ENCODE data around the gene ASCL3.
A peak's percentile ranks its signal among the peaks of the same experiment; 100 is the strongest.
"Not testable (repeated sequence)": the region's sequence is repeated elsewhere in the genome, so short reads cannot be mapped to it uniquely, and the experiment has no call there.

The ASCL3 gene, protein sequence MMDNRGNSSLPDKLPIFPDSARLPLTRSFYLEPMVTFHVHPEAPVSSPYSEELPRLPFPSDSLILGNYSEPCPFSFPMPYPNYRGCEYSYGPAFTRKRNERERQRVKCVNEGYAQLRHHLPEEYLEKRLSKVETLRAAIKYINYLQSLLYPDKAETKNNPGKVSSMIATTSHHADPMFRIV

DNA sequence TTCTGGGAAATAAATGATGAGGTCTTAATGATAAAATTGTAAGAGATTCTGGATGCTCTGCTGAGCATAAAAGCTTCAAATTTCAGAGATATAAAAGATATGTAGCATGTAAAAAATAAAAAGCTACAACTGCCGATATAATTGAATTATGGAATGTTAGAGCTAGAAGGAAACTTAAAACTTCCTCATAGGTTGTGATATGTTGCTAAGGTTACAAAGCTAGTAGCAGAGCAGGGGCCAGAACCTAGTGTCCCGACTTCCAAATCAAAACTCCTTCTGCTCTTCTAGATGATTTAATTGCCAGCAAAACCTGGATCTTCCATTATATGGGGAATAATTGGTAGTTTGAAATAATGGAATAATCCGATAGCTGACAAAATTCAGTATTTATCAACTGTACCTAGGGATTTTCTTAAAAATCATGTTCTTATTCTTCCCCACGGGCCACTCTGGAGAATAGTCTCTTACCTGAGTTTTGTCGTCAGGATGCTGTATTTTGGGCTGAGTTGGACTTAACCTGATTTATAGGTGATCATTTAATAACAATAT is at the start of gene ASCL3:
Gene ASCL3 (minus strand): TSS at position 499 of the 549 bp plus-strand sequence. CDS start 4,855 bp downstream, outside the sequence.
- DNase-seq: no peak

DNA sequence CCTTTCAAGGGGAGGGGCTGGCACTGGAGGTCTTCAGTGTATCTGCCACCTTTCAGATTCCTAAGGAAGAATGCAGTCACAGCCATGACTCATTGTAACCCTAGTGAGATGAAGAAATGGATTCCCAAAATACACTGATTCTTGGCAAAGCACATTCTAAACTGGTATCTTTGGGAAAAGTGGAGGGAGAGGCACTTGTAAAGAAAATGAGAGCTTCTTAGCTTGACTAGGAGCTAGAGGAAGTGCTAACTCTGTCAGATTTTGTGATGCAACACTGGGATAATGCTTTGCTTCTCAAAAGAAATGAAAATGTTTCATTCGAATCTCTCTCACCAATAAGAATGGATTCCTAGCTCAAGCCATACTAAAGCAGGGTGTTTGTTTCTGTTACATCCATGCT is 46.6 kb upstream of the ASCL3 start:
- DNase-seq: no peak

DNA sequence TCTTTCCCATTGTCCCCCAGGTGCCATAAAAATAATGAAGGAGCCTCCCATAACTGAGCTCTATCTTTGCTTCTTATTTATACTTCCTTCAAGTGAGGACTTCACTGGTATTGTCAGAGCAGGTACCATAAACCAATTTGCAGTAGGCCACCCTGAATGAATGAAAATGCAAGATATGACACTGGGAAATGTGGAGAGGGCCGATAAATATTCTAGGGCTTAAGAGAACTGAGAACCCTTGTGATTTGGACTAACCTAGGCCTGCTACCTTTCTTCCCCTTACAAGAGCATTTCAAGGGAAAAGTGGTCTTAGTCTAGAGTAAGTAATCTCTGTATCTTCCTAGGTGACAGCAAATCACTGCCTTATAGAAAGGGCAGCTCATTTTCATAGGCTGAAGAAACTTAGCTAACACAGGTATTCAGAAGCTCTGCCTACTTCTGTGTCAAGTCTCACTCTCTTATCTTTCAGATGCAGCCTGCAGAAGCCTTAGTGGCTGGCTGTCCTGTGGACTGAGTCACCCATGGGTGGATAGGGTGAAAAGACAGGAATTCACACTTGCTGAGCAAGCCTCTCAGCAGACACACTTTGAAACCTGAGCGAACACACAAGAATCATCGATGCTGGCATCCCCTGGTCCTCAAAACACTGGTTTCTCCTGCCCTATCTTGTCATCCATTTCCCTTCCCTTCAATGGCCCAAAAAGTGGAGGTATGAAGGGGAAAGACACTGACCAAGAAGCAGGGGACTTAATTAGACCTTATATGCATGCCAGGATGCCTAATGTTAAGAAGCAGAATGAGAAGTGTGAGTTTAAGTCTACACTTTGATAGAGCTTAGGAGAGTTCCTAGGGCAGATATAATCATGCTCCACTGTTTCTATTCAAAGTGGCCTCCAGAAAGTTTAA is 45.8 kb upstream of the ASCL3 start:
- DNase-seq: no peak

DNA sequence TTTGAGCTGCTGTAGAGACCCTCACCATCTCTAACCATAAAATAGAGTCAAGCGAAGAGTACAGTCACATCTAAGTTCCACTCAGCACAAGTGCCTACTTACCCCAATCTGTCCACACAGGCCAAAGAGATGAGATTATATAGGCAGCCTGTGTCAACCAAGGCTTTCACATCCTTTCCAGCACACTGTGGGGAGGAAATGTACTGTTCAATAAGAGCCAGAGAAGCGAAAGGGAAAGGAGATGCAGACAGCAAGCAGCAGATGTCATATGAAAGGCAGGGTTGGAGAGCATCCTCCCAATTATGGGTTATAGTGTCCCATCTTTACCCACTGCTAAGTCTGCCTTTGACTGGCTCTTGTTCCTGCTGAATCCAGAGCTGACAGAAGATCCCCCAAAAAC is 44.6 kb upstream of the ASCL3 start:
- no peak for DNase-seq

DNA sequence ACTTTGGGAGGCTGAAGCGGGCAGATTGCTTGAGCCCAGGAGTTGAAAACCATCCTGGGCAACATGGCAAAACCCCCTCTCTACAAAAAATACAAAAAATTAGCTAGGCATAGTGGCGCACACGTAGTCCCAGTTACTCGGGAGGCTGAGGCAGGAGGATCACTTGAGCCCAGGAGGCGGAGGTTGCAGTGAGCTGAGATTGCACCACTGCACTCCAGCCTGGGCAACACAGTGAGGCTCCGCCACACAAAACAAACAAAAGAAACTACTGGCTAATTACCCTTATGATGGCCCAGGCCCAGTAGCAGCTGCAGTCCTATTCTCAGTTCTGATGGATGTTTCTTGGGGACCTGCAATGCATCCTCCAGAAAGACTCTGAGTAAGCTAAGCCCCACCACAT is 44.0 kb upstream of the ASCL3 start:
- not testable (repeated sequence) for DNase-seq

DNA sequence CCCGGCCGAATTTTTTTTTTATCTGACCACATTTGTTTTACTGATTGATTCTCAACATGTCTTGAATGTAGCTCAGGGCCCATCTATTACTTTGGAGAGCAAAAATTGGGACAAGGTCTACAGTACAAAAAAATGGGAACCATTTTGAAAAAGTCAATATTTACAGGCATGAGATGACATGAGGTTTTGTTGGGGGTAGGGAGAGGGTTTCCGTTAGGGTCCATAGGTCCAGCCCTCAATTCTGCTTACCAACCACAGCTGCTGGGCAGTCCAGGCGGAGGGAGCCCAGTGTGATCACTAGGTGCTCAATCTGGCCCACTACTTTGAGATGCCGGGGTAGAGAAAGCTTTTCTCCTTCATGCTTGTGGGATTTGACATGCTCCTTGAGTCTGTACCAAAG is 42.6 kb upstream of the ASCL3 start:
- no peak for DNase-seq

DNA sequence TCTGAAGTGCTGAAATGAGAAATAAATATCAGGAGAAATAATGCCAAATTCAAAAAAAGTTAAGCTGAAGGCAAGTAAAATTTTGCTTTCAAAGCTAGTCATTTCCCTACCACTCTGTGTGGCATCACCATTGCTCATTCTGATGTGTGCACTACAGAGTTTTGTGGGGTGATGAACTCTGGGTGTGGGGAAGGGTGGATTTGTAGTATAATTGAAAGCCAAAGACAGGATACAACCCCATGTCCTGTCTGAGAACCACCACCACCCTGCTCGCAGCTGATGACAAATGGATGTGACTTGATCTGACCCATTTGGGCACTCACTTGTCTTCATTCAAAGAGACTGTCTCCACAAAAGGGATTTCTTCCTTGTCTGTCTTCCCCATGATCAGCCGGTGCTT is 40.7 kb upstream of the ASCL3 start:
- no peak for DNase-seq

DNA sequence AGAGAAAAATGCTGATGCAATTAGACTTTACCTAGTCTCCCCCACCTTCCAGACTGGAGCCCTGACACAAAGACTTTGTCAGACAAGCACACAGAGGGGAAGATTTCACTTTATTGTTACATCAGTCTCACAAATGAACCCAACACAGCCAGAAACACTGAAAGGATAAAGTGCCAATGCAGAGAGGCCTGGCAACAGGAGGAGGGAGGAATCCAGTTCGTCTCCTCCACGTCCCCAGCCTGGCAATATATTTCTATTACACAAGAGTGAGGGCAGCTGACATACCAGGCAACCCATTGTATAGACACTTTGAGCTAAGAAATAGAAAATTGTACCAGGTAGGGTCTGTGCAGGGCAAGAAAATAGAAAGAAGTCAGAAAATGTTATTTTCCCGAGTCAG is 37.7 kb upstream of the ASCL3 start:
- no peak for DNase-seq

DNA sequence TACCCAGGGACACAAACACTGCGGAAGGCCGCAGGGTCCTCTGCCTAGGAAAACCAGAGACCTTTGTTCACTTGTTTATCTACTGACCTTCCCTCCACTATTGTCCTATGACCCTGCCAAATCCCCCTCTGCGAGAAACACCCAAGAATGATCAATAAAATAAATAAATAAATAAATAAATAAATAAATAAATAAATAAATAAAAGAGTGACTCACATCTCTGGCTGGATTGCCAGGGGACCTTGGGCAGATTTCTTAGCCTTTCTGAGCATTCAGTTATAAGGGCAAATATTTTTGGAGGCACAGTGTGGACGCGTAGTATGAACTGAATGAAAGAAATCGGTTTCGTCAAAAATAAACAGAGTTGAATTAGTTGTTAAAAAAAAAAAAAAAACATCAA is 36.5 kb upstream of the ASCL3 start:
- DNase-seq: not testable (repeated sequence)

DNA sequence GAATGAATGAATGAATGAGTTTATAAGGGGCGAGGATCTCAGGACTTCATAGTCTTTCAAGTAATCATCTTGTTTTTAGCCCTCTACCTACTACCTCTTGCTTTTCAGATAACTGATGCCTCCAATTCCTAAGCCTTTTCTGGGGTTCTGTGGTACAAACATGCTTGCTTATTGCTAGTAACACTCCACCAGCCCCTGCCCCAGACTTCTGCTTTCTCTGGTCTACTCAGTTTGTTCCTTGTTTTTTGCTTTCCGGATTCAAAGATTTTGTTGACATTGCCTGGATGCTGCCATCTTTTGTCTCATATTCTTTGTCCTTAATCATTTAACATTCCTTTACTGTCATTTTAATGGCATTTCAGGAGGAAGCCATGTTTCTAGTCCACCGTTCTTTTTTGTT is 30.3 kb upstream of the ASCL3 start:
- DNase-seq: no peak

DNA sequence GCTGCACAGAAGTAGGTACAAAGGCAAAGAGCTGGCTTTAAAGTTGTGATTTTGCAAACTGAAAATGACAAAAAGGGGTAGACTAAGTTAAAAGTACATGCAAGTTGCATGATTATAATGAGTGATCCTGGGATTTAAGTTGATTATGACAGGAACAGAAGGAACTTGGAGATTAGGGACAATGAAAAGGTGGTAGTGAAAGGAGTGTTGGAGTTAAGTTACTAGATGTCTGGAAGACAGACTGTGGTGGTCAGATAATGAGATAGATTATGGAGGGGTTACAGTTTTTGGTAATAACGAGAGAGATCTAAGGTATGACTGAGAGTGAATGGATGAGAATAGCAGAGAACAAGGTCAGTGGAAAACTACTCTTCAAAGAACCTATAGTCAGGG is 29.1 kb upstream of the ASCL3 start:
- DNase-seq: no peak

DNA sequence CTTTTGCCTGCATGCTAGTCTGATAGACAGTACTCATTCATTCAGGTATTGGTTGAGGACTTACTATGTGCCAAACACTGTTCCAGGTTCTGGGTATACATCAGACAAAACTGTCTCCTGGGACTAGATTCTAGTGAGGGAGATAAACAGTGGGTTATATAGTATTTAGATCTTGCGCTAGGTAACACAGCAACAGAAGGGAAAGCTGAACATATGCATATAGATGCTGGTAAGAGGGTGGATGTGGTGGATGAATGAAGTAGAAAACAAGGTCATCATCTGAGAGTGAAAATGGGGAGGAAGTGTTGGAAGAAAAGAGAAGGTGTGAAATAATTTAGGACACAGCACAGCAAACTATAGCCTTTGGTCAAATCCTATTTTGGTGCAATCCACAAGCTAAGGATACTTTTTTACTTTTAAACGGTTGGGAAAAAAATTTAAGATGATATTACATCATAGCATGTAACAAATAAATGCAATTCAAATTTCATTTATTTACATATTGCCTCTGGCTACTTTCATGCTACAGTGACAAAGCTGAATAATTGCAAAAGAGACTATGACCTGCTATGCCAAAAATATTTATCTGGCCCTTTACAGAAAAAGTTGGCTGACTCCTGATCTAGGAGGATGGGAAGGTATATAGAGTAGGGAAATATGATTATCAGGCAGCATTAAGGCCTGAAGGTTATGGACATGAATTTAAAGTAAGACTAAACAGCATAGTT is 28.5 kb upstream of the ASCL3 start:
- DNase-seq: no peak

DNA sequence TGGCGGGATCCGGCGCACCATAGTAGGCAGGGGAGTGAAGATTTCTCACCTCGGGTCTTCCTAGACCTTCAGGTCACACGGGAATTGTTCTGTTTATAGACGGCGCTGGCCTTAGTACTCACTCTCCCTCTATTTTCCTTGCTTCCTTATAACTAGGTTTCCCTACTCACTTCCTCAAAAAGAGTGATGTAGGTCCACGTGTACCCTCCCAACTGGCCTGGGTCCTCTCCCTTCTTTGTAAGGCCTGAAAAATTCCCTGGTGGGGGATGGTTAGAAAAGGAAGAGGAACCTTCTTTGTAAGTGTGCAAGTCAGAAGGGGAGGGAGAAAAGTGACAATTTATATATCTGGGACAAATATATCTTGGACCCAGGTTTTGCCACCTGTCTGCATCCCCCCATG is 24.4 kb upstream of the ASCL3 start:
- no peak for DNase-seq

DNA sequence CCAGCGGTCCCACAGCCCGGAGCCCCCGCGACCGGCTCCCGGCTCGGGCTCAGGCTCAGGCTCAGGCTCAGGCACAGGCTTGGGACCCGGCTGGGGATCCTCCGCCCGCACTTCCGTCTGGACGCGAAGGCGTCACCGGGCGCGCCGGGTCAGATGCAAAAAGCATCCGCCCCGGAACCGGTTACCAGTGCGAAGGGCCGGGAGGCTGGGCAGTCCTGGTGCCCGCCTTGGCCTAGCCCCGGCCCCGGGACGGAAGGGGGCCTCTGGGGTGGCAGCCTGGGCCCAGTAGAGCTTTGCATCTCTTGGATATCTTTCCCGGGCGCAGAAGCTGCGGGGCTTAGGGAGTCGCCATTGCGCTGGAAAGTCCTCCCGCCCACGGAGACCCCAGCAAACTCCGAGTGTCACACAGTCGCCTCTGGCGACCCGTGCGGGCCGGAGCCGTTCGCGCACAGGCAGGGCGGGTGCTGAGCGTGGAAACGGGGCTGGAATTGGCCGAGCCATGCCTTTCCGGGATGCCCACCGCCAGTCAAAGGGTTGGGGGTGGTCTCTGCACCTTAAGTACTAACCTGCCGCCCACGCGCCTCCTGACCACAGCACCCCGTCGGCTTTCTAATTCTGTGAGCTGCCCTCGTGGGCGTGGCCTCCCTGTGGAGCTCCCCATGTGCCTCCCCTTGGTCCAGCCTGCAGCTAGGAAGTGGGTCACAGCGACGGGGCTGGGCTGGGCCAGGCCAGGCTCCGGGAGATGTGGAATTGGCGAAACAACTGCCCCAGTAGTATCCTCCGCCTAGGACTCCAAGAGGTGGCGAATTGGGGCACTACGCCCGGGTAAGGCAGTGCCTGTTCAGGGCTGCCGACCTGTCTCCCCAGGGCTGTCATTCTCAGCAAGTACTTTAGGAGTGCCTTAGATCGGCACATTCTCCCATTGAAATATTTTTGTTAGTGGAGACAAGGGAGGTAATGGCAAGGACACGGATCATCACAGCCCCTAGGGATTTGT is 21.8 kb upstream of the ASCL3 start, which contains the start of gene TMEM9B:
Gene TMEM9B (minus strand): TSS at position 119 of the 997 bp plus-strand sequence. CDS start 129 bp downstream, outside the sequence.
- peak; percentile 94 for DNase-seq

DNA sequence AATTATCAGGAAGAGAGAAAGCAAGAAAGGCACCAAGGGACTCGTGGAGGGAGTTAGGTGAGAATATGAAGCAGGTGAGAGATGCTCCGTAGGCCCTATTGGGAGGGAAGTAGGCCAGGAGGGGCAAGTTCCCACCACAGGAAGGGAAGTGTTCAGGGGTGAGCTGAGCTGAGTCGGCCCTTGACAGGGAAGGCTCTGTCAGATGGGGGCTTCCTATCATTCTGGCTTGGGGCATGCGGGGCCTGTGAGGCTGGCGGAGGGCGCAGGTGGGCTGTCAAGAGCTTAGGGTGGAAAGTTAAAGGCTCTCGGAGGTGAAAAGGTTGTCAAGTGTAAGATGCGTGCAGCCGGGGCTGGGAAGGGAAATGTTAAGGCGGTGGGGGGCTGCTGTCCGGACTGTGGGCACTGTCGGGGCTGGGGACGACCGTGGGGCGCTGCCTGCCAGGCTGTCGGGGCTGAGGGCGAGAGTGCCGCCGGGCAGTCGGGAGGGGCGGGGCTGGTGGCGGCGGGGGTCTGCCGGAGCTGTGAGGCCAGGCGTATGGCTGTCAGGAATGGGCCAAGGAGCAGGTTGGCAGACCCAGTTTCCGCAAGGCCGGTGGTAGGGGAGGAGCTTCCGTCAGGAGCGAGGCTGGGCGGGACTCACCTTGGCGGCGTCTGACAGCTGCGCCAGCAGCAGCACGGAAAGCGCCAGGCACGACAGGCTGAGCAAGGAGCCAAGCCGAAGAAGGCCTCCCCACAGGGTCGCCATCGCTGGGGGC is 20.9 kb upstream of the ASCL3 start:
- peak; percentile 41 for DNase-seq

DNA sequence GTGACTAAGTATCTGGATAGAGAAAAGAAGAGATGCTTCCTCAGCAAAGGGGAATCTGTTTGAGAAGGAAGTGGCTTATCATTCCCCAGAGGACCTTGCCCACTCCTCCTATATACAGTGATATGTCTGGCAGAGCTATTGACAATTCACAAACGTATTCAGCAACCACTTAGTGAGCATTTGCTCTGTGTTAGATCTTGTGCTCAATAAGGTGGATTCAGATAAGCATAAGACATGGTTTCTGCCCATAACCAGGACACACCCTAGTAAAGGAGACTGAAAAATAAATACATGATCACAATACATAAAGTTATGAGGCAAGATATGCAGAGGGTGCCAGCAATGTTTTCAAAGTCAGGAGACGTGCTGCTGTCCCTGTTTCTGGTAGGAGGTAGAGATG is 20.0 kb upstream of the ASCL3 start:
- no peak for DNase-seq

DNA sequence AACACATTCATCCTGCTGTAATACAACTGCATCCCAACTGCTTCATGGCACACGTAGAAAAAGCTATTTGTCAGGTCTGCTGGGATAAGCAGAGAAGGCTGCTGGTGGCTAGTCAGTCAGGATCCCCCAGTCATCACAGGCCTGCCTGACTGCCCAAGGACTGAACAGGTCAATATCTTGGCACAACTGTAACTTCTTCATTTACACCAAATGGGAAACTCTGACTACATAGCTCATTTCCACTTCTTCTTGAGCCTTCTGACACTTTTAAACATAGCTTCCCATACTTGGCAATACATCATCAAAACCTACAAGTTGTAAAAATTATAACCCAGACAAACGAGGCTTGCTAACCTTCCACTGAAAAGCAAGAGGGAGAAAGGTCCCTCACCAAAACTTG is 18.6 kb upstream of the ASCL3 start:
- no peak for DNase-seq

DNA sequence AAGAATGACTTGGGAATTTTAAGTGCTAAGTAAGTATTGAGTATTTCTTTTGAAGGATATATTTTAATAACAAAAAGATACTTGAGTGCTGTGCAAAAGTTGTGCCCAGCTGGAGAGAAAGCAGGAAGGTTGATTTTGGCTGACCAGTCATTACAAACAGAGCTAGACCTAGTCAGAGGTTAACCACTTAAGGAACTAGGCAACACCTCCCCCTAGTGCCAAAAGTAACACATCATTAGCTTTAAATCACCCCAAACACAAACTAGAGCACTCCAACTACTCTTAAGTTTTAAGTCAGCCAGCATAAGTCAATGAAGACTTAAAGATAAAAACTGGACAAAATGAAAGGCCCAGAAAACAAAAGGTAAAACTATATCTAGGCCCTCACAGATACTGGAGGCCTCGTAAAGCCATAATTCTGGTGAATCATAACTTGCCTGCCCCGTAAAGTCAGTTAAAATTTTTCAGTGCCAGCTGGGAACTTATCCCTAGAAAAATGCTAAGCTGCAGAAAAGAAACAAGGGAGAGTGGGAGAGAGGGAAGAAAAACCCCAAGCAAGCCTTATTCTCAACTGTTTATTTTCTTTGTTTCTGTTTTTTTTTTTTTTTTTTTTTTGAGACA is 16.8 kb upstream of the ASCL3 start:
- DNase-seq: no peak

DNA sequence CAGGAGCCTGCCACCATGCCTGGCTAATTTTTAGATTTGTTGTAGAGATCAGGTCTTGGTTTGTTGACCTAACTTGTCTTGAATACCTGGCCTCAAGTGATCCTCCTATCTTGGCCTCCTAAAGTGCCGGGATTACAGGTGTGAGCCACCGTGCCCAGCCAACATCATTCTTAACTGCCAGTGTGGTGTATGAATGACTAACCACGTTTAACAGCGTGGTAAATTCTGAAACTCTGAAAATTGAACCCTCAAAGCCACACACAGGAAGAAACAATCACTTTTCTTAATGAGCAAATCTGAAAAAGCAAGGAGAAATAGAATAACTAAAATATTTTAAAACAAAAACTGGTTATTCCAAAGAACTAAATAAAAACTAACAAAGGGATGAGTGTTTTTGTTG is 14.0 kb upstream of the ASCL3 start:
- DNase-seq: no peak

DNA sequence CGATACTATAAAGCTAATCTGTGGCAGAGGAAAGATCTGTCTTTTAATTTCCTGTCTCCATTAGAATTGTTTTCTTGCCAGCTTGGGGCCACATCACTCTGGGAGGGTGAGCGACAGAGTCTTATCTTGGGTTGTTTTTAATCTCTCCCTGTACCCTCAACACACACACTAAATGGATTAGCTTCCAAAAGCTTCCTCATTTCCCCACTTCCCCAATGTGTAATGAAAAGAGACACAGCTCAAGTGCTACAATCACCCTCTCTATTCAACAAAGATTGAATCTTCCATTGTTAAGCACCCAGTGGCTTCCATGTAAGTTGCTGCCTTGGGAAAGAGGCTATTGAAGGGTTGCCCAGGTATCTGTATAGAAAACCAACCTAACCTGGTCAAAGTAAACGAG is 6.1 kb upstream of the ASCL3 start:
- no peak for DNase-seq

All from right forelimb (tissue), 1 donor.